CD4-positive, alpha-beta T cell treated with Interleukin-10 for 1 hour (primary cell): Measurements from ENCODE around the gene ST14.
A peak's percentile ranks its signal among the peaks of the same experiment; 100 is the strongest.

Source experiments
- DNase-seq: peaks from one replicate; pipeline ENCODE4 v3.0.0-alpha.2; 2020

Gene ST14

DNA sequence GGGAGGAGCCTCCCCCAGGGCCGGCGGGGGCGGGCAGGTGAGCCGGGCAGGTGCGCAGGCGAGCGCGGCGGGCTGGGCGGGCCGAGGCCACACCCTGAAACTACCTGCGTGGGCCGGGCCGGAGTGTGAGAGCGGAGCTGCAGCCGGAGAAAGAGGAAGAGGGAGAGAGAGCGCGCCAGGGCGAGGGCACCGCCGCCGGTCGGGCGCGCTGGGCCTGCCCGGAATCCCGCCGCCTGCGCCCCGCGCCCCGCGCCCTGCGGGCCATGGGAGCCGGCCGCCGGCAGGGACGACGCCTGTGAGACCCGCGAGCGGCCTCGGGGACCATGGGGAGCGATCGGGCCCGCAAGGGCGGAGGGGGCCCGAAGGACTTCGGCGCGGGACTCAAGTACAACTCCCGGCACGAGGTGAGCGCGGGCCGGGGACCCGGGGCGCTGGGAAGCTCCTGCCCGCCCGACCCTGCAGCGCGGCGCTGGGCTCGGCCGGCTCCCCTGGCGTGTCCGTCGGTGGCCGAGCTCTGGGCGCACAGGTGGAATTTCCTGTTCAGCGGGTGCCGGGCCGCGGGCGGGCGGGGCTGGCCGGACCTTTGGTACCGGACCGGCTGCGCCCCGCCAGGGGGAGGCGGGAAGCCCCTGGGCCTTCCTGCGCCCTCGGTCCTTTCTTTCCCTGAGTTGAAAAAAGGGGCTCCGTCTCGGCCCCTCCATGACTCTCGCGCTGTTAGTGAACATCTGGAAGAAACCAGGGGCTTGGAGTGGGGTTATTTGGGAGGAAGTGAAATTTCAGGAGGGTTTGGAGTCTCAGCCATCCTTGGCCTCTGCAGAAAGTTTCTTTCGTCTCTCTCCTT is at the start of gene ST14:
ST14 (plus strand) TSS at position 126 of the 841 bp plus-strand sequence; CDS start at position 324, 198 bp downstream.
- DNase-seq = no peak

DNA sequence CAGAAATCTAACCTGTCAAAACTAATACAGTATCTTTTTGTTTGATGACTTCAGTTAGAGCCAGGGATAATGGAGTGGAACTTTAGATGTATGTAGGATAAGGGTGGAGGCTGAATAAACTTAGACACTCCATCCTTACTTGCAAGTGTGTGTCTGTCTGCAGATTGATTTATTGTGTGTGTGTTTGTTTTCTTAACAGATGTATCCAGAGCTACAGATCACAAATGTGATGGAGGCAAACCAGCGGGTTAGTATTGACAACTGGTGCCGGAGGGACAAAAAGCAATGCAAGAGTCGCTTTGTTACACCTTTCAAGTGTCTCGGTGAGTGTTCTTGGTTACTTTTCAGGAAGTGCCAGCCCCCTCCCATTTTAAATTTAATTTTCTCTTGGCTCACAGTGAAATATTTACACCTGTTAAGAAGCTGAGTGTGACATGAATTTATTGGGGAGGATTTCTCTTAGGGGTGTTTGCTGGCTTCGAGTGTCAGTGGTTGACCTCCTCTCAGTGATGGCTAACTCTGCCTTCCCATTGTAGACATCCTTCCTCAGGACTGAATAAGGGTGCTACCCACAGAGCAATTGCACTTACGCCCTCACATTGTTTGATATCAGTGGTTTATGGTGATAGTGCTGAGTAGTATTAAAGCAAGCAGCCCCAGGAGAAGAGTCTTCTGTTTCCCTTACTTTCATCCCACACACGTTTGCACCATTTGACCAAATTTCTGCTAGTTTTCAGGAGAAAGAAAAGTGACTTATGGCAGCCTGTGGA is 49.1 kb upstream of the ST14 start:
- DNase-seq = no peak

DNA sequence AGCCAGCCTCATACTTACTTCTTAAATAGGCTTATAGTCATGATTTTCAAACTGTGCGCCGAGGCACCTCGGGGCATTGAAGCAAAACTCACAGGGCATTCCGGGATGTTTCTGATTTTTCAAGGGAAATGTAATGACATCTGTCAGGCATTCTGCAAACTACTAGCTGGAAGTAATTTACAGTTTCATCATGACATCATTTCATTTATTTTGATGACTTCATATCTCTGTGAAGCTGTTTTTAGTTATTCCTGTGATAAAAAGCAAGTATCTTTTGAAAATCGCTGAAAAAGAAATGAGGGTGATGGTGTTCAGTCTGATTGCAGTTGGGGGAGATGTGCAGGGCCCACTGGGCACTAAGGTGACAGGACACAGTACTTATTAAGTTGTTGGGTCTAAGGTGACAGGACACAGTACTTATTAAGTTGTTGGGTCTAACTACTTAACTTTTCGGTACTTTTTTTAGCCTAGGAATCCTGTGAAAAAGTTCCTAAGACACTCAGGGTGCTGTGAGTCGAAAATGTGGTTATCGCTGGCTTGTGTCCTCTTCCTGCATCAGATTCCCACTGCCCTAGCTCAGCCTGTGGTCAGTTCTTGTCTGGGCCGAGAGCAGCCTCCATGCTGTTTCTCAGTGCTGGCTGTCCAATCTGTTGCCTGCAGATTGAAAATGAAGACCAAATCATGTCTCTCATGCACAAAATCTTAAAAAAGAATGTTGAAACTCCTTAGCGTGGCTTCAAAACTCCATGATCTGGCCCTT is 47.3 kb upstream of the ST14 start:
- no peak for DNase-seq

DNA sequence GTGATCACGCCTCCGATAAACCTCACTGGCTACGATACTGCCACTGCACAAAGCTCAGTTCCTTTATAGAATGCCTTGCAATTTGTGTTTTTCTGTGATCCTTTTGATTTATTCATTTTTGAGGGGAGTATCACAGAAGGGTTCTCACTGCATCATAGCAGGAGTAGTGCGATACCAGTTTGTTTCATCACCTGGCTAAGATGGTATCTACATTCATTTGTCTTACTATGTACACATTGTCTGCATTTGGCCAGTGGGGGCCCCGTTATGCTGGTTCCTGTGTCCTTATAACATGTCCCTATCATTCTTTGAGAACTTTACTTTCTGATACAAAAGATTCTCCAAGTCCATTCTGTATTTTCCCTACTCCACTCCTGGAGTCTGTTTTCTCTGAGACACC is 45.3 kb upstream of the ST14 start:
- DNase-seq = no peak

DNA sequence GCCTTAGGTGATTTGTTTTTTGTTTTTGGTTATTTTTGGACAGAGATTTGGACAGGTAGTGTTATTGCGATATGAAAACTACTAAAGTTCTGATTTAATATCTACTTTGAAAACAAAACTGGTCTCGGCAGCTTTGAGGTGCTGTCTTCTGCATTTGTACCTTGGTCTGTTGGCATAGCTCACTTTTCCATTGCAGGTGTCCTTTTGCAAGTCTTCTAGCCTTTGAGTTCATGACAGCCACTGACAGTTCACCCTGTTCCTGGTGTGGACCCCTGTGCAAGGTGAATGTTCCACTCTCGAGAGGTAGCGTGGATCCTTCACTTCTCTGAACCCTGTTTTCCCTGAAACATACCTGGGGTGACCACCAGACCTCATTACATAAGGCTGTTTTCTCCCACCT is 44.9 kb upstream of the ST14 start:
- no peak for DNase-seq

DNA sequence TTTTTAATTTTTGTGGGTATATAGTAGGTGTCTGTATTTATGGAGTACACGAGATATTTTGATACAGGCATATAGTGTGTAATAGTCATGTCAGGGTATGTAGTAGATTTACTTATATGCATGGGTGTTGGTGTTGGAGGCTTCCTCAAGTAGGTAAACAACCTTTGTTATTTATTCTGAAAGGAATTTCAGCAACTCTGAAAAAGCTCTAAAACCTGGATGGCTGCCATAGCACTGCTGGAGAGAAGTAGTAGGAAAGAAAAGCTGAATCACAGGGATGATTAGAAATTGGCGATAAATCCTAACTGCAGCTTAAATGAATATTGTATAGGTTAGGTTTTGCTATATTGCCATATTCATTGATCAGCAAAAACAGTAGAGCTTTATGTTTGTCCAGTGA is 44.4 kb upstream of the ST14 start:
- no peak for DNase-seq

DNA sequence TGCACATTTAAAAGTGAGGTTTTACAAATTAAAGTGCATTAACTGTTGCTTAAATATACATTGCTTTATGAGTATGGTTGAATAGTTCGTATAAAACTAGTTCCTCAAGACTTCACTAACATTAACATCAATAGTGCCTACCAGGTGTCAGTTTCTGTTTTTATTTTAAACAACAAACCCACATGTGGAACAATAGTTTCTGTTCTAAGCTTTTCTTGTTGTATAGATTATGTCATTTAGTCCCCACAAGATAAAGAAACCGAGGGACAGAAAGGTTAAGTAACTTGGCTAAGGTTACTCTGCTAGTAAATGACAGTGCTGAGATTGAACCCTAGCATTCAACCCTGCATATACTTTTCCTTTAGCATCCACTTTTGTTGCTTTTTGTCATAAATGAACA is 41.4 kb upstream of the ST14 start:
- no peak for DNase-seq

DNA sequence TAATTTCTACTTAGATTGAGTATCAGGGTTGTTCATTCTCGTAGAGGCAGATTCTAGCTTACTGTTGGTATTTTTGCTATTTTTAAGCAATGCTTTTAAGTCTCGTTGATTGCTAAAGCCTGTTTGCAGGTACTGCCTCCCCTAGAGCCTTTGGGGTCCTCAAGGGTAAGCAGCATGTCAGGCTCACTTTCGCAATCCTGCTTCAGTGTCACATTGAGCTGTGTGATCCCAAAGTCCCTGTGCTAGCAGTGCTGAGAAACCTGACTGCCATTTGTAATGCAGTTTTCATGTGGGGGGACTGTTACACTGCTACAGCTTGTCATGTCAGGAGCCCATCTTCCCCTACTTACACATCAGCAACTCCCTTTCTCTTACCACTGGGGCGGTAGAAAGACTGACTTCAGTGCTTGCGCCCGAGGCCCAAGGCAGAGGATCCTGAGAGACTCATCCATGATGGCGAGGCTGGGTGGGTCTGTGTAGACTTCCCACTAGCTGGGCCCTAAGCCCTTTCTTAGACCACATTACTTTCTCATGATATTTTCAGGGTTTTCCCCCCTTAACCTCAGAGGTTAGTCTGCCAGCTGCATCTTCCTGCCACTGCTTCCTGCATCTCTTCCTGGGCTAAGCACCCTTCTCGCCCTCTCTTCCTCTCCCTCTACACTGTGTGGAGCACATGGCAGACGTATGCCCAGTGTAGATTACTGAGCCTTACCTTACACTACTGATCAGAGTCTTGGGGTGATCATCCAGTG is 40.8 kb upstream of the ST14 start:
- peak; percentile 37 for DNase-seq

DNA sequence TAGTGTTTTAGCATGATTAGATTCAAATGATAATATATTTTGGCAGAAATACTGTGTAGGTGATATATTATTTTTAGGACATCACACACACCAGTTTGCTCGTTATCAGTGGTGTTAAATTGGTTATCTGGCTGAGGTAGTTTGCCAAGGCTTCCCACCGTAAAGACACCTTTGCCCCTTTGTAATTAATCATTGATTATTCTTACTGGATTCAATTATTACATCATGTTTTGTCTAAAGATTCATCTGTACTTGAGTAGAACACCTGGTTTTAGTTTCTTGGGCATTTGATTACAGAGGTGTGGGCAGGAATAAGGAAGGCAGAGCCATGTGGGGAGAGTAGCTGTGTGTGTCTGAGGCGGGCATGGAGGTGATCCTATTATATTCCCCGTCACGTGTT is 39.5 kb upstream of the ST14 start:
- DNase-seq = no peak

DNA sequence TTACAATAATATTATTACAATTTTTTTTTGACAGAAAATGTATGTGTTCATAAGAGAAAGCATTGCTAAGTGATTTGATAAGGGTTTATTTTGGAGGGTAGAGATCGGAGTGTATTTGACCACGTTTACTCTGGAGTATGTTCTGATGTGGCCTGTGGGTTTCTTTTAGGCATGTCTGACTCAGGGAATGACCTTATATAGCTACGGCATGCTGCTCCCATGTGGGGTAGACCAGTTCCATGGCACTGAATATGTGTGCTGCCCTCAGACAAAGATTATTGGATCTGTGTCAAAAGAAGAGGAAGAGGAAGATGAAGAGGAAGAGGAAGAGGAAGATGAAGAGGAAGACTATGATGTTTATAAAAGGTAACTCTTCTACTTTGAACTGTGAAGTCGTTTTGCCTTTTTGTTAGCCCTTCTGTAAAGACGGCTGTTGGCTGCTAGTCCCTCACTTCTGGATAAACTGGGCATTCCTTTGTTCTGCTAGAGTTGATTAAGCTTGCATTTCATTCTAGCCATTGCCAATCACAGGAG is 38.1 kb upstream of the ST14 start:
- DNase-seq = no peak

DNA sequence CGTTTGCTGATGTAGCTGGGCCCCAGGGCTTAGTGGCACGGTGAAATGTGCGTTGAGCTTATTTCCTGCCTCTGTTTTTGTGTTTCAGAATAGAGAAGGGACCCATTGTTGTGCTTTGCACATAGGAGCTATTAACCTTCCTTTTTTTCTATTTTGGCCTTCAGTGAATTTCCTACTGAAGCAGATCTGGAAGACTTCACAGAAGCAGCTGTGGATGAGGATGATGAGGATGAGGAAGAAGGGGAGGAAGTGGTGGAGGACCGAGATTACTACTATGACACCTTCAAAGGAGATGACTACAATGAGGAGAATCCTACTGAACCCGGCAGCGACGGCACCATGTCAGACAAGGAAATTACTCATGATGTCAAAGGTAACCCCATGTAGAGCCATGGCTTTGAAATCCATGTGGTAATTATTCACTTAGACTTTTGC is 37.4 kb upstream of the ST14 start:
- no peak for DNase-seq

DNA sequence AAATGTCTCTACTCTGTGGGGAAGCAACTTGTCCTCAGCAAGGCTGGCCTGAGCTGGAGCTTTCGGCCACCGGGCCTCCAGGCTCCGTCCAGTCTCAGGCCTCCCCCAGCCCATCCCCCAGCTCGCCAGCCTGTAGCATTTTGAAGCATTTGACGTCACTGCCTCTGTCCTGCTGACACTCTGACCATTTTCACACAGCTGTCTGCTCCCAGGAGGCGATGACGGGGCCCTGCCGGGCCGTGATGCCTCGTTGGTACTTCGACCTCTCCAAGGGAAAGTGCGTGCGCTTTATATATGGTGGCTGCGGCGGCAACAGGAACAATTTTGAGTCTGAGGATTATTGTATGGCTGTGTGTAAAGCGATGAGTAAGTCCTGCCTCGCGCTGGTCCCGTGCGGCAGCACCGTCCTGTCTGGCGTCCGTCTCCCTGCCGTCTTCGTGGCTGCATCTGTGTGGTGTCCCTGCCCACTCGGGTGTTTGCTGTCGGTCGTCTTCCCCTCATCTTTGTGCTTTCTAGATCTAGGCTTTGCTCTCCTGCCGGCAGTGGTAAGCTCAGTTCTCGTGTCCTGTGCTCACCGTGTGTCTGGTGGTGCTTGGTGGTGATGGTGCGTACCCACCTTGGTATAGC is 36.1 kb upstream of the ST14 start:
- no peak for DNase-seq

DNA sequence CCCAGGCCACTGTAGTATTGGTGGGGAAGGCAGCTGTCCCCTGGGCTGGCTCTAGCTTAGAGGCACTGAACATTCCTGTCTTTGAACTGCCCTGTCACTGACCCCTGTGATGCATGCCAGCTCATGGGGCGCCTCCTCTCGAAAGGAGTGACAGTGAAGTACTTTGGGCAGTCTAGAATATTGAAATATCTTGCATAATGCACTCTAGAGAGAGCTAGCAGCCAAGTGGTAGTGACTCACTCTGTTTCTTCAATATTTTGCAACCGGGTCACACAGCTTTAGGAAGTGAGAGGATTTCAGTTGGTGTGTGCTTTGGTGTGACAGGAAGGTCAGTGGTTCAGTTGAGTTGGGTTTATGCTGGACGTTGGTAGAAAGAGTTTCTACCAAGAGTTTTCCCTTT is 35.5 kb upstream of the ST14 start:
- peak; percentile 9 for DNase-seq

DNA sequence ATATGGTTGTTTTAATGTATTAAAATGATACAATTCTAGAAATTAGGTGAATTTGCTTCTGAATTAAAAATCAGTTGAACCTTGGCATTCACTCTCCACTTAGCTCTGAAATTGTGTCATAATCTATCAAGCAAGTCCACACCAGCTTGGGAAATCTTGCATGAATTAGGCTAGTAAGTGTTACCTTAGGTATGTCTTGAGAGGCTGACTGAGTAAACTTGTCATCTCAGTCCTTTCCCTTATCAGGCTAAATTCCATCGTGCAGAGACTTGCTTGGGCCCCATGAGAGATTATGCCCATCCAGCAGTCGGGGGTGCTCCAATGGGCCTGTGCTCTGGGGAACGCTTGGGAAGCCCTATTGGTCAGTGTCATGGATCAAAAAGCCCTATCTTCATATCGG is 33.9 kb upstream of the ST14 start:
- DNase-seq = no peak

DNA sequence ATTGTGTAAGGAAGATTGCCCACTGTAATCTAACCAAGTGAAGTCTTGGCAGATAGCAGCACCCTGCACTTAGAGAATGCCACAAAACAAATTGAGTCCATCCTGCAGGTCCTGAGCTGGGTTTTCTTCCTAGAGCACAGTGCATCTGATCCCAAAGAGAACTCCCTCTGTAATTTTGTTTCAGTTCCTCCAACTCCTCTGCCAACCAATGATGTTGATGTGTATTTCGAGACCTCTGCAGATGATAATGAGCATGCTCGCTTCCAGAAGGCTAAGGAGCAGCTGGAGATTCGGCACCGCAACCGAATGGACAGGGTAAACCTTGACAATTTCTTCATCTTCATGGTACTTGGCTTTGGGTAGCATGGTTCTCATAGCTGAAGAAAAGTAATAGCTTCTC is 33.1 kb upstream of the ST14 start:
- DNase-seq = no peak

DNA sequence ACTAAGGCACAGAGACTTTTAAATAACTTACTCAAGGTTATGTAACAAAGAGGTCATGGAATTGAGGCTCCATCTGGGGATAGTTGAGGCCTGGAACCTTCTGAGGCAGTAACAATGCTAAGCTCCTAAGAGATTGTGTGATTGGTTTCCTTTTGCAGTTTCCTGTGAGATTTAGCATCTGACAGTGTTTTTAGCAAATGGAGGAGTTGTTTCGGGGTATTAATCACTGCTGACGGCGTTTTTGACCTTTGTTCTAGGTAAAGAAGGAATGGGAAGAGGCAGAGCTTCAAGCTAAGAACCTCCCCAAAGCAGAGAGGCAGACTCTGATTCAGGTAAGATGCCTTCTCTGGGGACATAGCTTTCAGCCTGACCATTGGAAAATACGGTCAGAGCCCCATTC is 32.1 kb upstream of the ST14 start:
- no peak for DNase-seq

DNA sequence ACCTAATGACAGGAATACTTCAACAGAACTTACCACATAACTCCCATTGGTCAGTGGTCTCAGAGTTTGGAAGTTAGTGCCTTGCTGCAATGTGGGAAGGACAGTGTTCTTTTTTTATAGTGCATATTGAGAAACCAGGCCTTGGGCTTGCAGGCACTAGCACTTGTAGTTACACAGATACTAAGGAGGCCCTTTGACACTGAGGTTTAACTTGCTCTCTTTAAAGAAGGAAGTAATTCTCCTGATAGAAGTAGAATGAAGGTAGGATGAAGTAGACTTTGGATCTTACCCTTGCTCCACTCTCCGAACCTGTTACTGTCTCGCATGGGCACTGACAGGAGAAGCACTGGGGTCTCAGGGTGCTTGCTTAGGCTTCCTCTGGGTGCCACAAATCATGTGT is 31.0 kb upstream of the ST14 start:
- no peak for DNase-seq

DNA sequence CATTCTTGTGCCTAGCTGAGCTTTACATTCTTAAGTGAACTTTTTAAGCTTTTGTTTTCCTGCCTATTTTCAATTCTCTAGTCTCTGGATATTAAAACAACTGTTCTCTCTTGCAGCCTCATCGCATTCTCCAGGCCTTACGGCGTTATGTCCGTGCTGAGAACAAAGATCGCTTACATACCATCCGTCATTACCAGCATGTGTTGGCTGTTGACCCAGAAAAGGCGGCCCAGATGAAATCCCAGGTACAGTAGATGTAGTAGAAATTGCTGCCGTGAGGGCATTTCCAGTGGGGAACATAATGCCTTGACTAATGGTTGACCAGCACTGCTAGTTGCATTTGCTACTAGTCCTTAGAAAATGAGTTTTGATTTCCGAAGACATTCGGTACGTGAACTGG is 29.7 kb upstream of the ST14 start:
- DNase-seq = no peak

DNA sequence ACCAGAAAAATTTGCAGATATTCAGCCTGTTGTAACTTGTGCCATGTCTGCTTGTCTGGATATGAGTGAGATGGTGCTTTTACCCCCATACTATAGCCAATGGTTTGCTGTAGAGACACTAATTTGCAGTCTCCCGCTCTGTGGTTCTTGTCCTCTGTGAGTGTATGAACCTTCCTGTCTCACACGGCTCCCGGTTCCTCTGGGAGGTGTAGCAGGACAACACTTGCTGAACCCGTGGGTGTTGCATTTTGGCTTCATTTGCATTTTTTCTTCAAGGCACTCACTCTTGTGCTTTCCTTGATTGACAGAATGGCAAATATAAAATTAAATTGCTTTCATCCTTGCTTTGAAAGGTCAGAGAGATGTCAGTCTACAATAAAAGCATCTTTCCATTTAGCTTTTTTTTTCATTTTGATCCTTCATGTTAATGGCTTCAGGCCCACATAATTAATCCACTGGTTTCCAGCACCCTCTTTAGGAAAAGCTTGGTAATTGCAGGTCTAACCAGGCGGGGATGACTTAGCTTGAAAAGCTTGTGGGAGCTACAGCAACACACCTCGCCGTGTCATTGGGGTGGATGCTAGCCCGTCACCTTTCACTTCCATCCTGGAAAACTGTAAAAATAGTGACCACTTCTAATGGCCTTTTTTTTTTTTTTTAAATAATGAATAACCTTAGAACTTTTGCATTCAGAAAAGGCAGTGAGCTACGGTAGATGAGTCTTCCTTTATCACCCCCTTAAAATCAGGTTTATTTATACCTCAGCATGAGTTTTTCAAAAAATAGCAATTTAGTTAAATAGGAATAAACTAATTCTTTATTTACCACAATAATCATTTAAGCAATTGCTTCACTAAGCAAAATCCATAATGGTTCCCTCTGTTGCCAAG is 27.4 kb upstream of the ST14 start:
- DNase-seq = peak; percentile 82

DNA sequence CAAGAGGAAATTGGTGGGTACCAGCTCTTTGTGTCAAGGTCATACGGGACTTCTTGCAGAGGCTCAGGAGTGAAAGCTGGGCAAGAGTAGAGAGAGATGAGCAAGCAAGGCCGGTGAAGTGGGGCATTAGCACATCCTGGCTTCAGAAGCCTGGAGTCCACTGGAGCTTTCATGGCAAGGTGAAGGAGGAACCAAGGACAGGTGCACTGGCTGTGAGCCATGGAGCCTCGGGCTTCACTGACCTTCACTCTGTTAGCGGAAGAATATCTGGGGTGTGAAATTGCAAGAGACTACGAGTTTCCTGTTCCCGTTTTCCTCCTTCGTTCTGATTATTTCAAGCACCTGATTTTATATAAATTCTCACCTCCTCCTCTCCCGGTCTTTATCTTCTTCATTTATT is 25.9 kb upstream of the ST14 start:
- no peak for DNase-seq

DNA sequence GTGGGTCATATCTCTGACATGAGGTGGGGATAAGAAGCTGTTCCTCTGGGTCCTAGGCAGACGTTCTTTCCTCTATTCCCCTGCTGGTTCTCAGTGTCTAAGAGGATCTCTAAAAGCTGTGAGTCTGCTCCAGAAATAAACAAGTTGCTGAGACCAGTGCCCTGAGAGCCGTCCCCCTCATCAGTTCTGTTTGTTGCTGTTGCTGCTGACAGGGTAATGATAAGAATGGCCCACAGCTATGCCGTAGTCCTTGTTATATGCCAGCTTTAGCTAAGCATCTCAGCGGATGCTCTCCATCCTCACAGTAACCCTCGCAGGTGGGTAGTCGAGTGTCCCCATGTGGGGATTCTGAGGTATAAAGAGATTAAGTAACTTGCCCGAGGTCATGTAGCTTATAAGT is 23.5 kb upstream of the ST14 start:
- no peak for DNase-seq
